IgD-negative memory B cell (primary cell): ENCODE measurements around the gene TNRC18. TPM values are rescaled to one million over a fixed set of nuclear protein-coding genes. Genes with fewer than 3 reads are reported as not detected.
A peak's percentile ranks its signal among the peaks of the same experiment; 100 is the strongest.
"Not testable (repeated sequence)": the region's sequence is repeated elsewhere in the genome, so short reads cannot be mapped to it uniquely, and the experiment has no call there.

ENCODE experiments used
- H3K27ac Mint-ChIP-seq, 3 donors: one replicate each; pipeline ENCODE4 v1.8.0; 2020 to 2022; ENCODE audit warnings: mild to moderate bottlenecking in 3 of 3, mixed read lengths in 3 of 3, moderate library complexity in 1 of 3
- H3K27me3 Mint-ChIP-seq: one replicate; pipeline ENCODE4 v1.8.0; 2021; ENCODE audit warnings: mixed read lengths
- H3K36me3 Mint-ChIP-seq: one replicate; pipeline ENCODE4 v1.8.0; 2020; ENCODE audit warnings: mild to moderate bottlenecking, mixed read lengths
- H3K4me1 Mint-ChIP-seq, 3 donors: one replicate each; pipeline ENCODE4 v1.8.0; 2020 to 2022; ENCODE audit warnings: mixed read lengths in 3 of 3, mild to moderate bottlenecking in 1 of 3
- H3K4me3 Mint-ChIP-seq, 4 donors: one replicate each; pipeline ENCODE4 v1.8.0; 2020 to 2022; ENCODE audit warnings: mild to moderate bottlenecking in 4 of 4, mixed read lengths in 4 of 4, moderate library complexity in 3 of 4
- H3K9me3 Mint-ChIP-seq, 3 donors: one replicate each; pipeline ENCODE4 v1.8.0; 2020 to 2021; ENCODE audit warnings: mixed read lengths in 3 of 3, mild to moderate bottlenecking in 1 of 3
- polyA plus RNA-seq: library from polyadenylated mRNA; unstranded; fragments of 300-500 nt; fragmentation: Illumina TruSeq; gene quantifications from one replicate; pipeline ENCODE4 v1.2.3, GENCODE V29; 2021

Gene TNRC18
- polyA plus RNA-seq, 1 donor from 2014 or later = 1.3 TPM

GRCh38 chr7:5313076-5313885 lies 110.4 kb downstream of the TNRC18 start:
- H3K9me3 Mint-ChIP-seq, H3K4me1 Mint-ChIP-seq, H3K27ac Mint-ChIP-seq, H3K4me3 Mint-ChIP-seq, H3K27me3 Mint-ChIP-seq: not testable (repeated sequence)
- peaks cover 10% of the 10 kb centered on the region for H3K36me3 Mint-ChIP-seq

DNA sequence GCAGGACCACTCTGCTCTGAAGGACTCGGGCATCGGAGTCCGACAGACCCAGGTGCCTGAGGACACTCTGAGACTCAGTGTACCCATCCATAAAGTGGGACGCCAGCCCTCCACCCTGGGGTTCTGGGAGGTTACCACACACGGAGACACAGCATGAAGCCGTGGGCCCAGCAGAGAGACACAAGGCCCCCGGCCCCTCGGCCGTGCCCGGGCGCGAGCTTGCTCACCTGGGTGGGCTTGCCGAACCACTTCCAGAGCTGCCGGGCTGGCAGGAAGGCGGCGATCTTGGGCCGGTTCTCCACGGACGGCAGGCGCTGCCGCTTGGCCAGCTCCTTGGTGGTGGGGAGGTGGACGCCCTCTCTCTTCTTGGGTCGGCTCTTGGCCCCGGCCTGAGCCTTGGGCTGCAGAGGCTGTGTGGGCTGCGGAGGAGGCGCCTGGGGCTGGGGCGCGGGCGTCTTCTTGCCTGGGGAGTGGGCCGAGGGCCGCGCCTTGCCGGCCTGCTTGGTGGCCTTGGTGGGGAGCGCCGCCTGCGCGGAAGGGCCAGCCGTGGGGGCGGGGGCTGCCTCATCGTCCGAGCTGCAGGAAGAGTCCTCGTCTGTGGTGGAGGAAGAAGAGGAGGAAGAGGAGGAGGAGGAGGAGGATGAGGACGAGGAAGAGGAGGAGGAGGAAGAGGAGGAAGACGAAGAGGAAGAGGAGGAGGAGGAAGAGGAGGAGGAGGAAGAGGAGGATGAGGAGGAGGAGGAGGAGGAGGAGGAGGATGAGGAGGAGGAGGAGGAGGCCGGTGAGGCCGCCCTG lies 111.2 kb downstream of the TNRC18 start:
- not testable (repeated sequence) for H3K4me3 Mint-ChIP-seq, H3K9me3 Mint-ChIP-seq, H3K4me1 Mint-ChIP-seq, H3K27ac Mint-ChIP-seq, H3K27me3 Mint-ChIP-seq
- H3K36me3 Mint-ChIP-seq = peaks cover 11% of the 10 kb centered on the region

- peaks cover 10% of the 10 kb centered on the region for H3K36me3 Mint-ChIP-seq
Measured at GRCh38 chr7:5310822-5311405, 112.7 kb downstream of the TNRC18 start.

GRCh38 chr7:5309146-5309545 lies 114.5 kb downstream of the TNRC18 start:
- H3K4me3 Mint-ChIP-seq = no peak overlapping the region
- H3K4me1 Mint-ChIP-seq = no peaks in the 10 kb centered on the region
- peaks cover 9% of the 10 kb centered on the region for H3K36me3 Mint-ChIP-seq
- no peak overlapping the region for H3K27ac Mint-ChIP-seq
- no peaks in the 10 kb centered on the region for H3K9me3 Mint-ChIP-seq
- no peaks in the 10 kb centered on the region for H3K27me3 Mint-ChIP-seq

More at GRCh38 chr7:5310822-5311405, 112.7 kb downstream of the TNRC18 start:
- no peaks in the 10 kb centered on the region for H3K4me1 Mint-ChIP-seq
- H3K27me3 Mint-ChIP-seq = no peaks in the 10 kb centered on the region
- H3K4me3 Mint-ChIP-seq = no peak overlapping the region
- H3K27ac Mint-ChIP-seq = no peak overlapping the region
- no peaks in the 10 kb centered on the region for H3K9me3 Mint-ChIP-seq

DNA sequence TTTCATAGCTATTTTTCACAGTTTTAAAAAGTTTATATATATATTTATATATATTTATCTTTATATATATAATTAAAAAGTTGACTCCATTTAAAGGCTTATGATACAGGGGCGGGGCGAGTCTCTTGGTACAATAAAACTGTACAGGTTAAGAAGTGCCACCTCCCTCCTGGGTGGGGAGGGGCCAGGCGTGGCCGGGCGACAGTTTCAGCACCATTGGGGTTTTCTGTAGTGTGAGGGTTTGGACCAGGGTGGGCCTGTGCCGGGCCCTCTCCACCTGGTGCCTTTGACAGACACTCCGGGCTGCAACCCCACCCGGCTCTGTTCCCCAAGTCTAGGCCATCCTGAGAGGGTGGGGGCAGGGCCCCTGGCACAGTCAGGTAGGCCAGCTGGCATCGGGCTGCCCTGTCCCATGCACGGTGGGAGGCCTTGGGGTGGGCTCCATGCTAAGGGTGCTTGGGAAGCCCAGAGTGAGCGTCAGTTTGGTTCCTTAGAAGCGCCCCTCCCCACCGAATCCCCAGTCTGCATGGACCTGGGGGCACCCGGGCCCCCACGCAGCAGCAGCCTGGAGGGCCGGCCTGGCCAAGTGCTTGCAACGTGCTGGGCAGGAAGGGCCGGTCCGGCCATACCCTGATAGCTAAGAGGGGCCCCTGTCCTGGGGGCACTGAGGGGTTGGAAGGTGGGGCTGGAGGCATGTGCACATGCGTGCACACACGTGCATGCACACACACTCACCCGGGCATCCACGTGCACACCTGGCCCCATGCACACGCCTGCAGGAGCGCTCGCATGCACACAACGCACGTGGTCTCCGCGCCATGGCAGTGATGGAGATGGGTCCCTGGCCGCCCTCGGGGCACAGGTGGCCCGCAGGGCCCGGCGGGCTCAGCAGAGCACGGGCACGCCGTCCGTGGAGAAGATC lies 116.2 kb downstream of the TNRC18 start:
- H3K36me3 Mint-ChIP-seq, H3K9me3 Mint-ChIP-seq, H3K4me3 Mint-ChIP-seq: not testable (repeated sequence)

GRCh38 chr7:5305050-5305449 lies 118.6 kb downstream of the TNRC18 start:
- H3K27me3 Mint-ChIP-seq, H3K4me3 Mint-ChIP-seq, H3K4me1 Mint-ChIP-seq, H3K36me3 Mint-ChIP-seq, H3K9me3 Mint-ChIP-seq, H3K27ac Mint-ChIP-seq: not testable (repeated sequence)

More for the DNA sequence above, 116.2 kb downstream of the TNRC18 start:
- not testable (repeated sequence) for H3K27ac Mint-ChIP-seq, H3K27me3 Mint-ChIP-seq, H3K4me1 Mint-ChIP-seq

DNA sequence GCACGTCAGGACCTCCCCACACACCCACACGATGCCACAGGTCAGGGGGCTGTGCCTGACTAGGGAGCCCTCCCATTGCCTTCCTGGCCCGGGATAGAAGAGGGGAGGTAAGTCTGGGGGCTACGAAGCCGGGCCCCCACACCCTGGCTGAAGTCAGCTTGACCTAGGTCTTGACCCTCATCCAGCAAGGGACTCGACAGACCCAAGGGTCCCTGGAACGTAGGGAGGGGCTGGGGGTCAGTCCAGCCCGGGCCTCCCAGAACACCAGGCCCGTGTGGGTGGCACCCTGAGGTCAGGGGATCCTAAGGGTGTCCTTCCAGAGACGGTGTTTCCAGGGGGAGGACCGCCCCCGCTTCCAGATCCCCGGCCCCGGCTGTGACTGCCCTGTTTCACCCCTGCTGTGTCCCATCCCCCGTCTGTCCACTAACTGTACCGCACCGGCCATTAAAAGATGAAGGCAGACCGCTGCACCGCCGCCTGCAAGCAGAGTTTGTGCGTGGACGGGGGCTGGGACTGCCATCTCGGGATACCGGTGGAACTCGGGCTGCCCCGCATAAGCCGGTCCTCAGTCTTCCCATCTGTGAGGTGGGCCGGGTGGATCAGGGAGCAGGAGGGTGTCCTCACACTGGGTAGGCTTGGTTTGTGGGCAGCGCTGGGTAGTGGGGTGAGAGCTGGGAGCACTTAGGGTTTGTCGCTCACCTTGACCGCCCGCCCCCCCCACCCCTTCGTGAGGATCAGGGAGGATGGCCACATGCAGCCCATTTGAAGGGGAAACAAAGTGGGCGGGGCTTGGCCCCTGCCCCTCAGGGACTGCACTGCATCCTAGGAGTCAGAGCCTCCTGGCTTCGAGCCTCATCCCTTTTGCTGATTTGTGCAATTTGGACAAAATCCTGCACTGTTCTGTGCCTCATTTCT lies 119.8 kb downstream of the TNRC18 start:
- Mint-ChIP-seq H3K27me3 (peaks cover 1% of the 10 kb centered on the region), H3K4me3 (peak overlapping the region in 1 of 4 donors; percentile 47), H3K27ac (no peak overlapping the region), H3K4me1 (peaks cover 0 to 3% (median 0%) of the 10 kb centered on the region in 3 donors), H3K9me3 (no peaks in the 10 kb centered on the region), H3K36me3 (peaks cover 4% of the 10 kb centered on the region)

GRCh38 chr7:5303061-5303460 lies 120.6 kb downstream of the TNRC18 start:
- H3K27ac Mint-ChIP-seq = no peak overlapping the region
- H3K4me3 Mint-ChIP-seq = peak overlapping the region in 1 of 4 donors; percentile 28
- H3K9me3 Mint-ChIP-seq = no peaks in the 10 kb centered on the region
- no peaks in the 10 kb centered on the region for H3K36me3 Mint-ChIP-seq
- H3K27me3 Mint-ChIP-seq = peaks cover 7% of the 10 kb centered on the region
- peaks cover 0 to 3% (median 0%) of the 10 kb centered on the region in 3 donors for H3K4me1 Mint-ChIP-seq

DNA sequence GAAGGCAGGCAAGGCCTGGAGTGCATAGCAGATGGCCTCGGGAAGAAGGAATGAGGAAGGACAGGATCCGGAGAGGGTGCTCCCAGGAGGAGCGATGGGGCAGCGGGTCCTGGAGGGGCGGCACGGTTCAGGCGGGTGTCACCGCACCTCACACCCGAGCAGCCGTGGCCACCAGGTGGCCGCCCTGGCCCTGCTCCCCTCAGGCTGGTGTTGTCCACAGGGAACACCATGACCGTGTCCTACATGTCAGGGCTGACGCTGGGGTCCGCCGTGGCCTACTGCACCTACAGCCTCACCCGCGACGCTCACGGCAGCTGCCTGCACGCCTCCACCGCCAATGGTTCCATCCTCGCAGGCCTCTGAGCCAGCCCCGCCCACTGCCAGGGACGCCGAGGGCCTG lies 121.1 kb downstream of the TNRC18 start:
- Mint-ChIP-seq H3K27ac (no peak overlapping the region), H3K27me3 (peaks cover 9% of the 10 kb centered on the region), H3K4me3 (no peak overlapping the region), H3K4me1 (peaks cover 0 to 3% (median 0%) of the 10 kb centered on the region in 3 donors), H3K36me3 (no peaks in the 10 kb centered on the region), H3K9me3 (no peaks in the 10 kb centered on the region)

DNA sequence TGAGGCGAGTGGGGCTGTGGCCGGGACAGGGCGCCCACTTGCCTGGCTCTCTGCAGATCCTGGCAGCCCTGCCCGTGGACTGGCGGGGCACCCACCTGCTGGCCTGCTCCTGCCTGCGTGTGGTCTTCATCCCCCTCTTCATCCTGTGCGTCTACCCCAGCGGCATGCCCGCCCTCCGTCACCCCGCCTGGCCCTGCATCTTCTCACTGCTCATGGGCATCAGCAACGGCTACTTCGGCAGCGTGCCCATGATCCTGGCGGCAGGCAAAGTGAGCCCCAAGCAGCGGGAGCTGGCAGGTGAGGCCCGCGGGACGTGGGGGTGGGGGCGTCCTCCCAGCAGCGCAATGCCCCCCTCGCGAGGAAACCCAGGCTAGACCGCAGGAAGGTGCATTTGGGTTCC lies 123.3 kb downstream of the TNRC18 start:
- peaks cover 0 to 5% (median 0%) of the 10 kb centered on the region in 3 donors for H3K9me3 Mint-ChIP-seq
- no peaks in the 10 kb centered on the region for H3K36me3 Mint-ChIP-seq
- no peak overlapping the region for H3K27ac Mint-ChIP-seq
- peaks cover 20% of the 10 kb centered on the region for H3K27me3 Mint-ChIP-seq
- H3K4me1 Mint-ChIP-seq = peaks cover 0 to 12% (median 7%) of the 10 kb centered on the region in 3 donors
- peak overlapping the region in 1 of 4 donors; percentile 27 for H3K4me3 Mint-ChIP-seq

DNA sequence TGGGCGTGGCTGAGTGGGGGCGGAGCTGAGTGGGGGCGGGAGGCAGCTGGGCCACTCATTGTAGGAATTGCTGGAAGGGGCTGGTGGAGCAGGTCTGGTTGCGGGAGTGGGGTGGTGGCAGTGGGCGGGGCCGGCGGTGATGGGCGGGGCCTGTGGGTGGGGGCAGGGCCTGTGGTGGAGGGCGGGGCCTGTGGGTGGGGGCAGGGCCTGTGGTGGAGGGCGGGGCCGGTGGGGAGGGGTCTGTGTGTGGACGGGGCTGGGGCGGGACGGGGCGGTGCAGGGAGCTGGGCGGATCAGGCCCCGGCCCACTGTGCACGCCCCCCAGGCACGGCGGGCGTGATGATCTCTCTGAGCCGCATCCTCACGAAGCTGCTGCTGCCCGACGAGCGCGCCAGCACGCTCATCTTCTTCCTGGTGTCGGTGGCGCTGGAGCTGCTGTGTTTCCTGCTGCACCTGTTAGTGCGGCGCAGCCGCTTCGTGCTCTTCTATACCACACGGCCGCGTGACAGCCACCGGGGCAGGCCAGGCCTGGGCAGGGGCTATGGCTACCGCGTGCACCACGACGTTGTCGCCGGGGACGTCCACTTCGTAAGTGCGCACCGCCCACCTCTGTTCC lies 126.9 kb downstream of the TNRC18 start:
- Mint-ChIP-seq H3K4me1 (peaks cover 0 to 12% (median 7%) of the 10 kb centered on the region in 3 donors), H3K27me3 (peaks cover 21% of the 10 kb centered on the region), H3K27ac (peak overlapping the region in 1 of 3 donors; percentile 55), H3K9me3 (peaks cover 0 to 5% (median 4%) of the 10 kb centered on the region in 3 donors), H3K36me3 (no peaks in the 10 kb centered on the region), H3K4me3 (peak overlapping the region in 3 of 4 donors; percentile 78 to 94 (median 89))

GRCh38 chr7:5296015-5296610 lies 127.5 kb downstream of the TNRC18 start:
- H3K9me3 Mint-ChIP-seq = peaks cover 0 to 5% (median 4%) of the 10 kb centered on the region in 3 donors
- H3K27ac Mint-ChIP-seq = peak overlapping the region in 1 of 3 donors; percentile 94
- H3K27me3 Mint-ChIP-seq = peaks cover 21% of the 10 kb centered on the region
- peak overlapping the region in 1 of 4 donors; percentile 60 for H3K4me3 Mint-ChIP-seq
- peaks cover 0 to 9% (median 7%) of the 10 kb centered on the region in 3 donors for H3K4me1 Mint-ChIP-seq
- H3K36me3 Mint-ChIP-seq = no peaks in the 10 kb centered on the region
